Stomach smooth muscle (tissue), 2 donors: ENCODE results near the gene CALR.
A peak's percentile ranks its signal among the peaks of the same experiment; 100 is the strongest.

Source experiments
- H3K27ac ChIP-seq: one replicate; pipeline ENCODE4 v1.7.0; 2013; ENCODE audit warnings: mild to moderate bottlenecking, low read length, inconsistent platforms
- H3K27me3 ChIP-seq, 2 donors: one replicate each; pipeline ENCODE4 v1.7.0; 2013; ENCODE audit warnings: low read length in 2 of 2; ENCODE audit not compliant: insufficient read depth in 2 of 2, control insufficient read depth in 1 of 2
- H3K36me3 ChIP-seq, 2 donors: one replicate each; pipeline ENCODE4 v1.7.0; 2013; ENCODE audit warnings: low read length in 2 of 2; ENCODE audit not compliant: control insufficient read depth in 2 of 2, insufficient read depth in 2 of 2
- H3K4me1 ChIP-seq: one replicate; pipeline ENCODE4 v1.7.0; 2013; ENCODE audit warnings: low read length; ENCODE audit not compliant: control insufficient read depth, insufficient read depth
- H3K4me3 ChIP-seq, 2 donors: one replicate each; pipeline ENCODE4 v1.7.0; 2013; ENCODE audit warnings: low read length in 2 of 2
- H3K9ac ChIP-seq, 2 donors: one replicate each; pipeline ENCODE4 v1.7.0; 2013; ENCODE audit warnings: low read length in 2 of 2, mild to moderate bottlenecking in 1 of 2
- H3K9me3 ChIP-seq, 2 donors: one replicate each; pipeline ENCODE4 v1.7.0; 2013; ENCODE audit warnings: low read length in 2 of 2; ENCODE audit not compliant: control insufficient read depth in 2 of 2
- donor health status: healthy.
- donor health status: Pancreatic carcinoma.

The CALR gene

GRCh38 chr19:12935071-12935470, 3.3 kb upstream of the CALR start:
- no peak overlapping the region for H3K4me3 ChIP-seq
- no peaks in the 10 kb centered on the region for H3K27me3 ChIP-seq
- H3K27ac ChIP-seq: no peak overlapping the region
- H3K4me1 ChIP-seq: peaks cover 36% of the 10 kb centered on the region
- H3K36me3 ChIP-seq: peaks cover 5 to 12% of the 10 kb centered on the region in 2 donors
- H3K9ac ChIP-seq: no peak overlapping the region
- no peaks in the 10 kb centered on the region for H3K9me3 ChIP-seq

DNA sequence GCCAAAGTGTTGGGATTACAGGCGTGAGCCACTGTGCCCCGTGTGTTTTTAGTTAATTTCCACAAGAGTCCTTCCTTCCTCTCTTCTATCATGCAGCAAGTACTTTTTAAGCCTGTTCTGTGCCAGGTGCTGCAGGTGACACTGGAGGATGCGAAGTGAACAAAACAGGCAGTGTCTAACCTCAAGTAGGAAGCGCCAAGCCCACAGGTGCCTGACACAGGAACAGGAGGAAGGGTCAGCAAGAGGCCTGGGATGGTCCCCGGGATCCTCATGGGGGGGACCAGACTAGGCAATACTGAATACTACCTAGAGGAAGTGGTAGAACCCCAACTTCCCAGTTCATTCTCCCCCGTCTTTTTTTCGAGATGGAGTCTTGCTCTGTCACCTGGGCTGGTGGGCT, 1.8 kb upstream of the CALR start:
- Histone ChIP-seq H3K9me3 (no peaks in the 10 kb centered on the region), H3K36me3 (peaks cover 15 to 20% of the 10 kb centered on the region in 2 donors), H3K4me1 (peaks cover 47% of the 10 kb centered on the region), H3K27me3 (no peaks in the 10 kb centered on the region), H3K4me3 (no peak overlapping the region), H3K27ac (no peak overlapping the region), H3K9ac (no peak overlapping the region)

- Histone ChIP-seq H3K9ac (peak overlapping the region; percentile 57 to 62), H3K4me3 (peak overlapping the region; percentile 64 to 81), H3K27ac (no peak overlapping the region), H3K4me1 (peaks cover 51% of the 10 kb centered on the region), H3K27me3 (no peaks in the 10 kb centered on the region), H3K36me3 (peaks cover 21 to 25% of the 10 kb centered on the region in 2 donors), H3K9me3 (no peaks in the 10 kb centered on the region)
Measured at GRCh38 chr19:12937093-12937926, 1.1 kb upstream of the CALR start.

- H3K4me1 ChIP-seq: peaks cover 45% of the 10 kb centered on the region
- no peaks in the 10 kb centered on the region for H3K9me3 ChIP-seq
Measured at GRCh38 chr19:12938779-12939601, 581 bp downstream of the CALR start.

GRCh38 chr19:12939975-12940423, 1.6 kb downstream of the CALR start:
- Histone ChIP-seq H3K4me1 (peaks cover 46% of the 10 kb centered on the region), H3K9me3 (no peaks in the 10 kb centered on the region), H3K27ac (peak overlapping the region; percentile 24), H3K36me3 (peaks cover 28 to 35% of the 10 kb centered on the region in 2 donors), H3K4me3 (peak overlapping the region; percentile 98), H3K9ac (peak overlapping the region; percentile 47 to 89), H3K27me3 (no peaks in the 10 kb centered on the region)

More at GRCh38 chr19:12938779-12939601, 581 bp downstream of the CALR start:
- Histone ChIP-seq H3K36me3 (peaks cover 28 to 33% of the 10 kb centered on the region in 2 donors), H3K27ac (peak overlapping the region; percentile 91), H3K9ac (peak overlapping the region; percentile 89 to 90), H3K4me3 (peak overlapping the region; percentile 98), H3K27me3 (no peaks in the 10 kb centered on the region)

GRCh38 chr19:12940897-12941296, 2.5 kb downstream of the CALR start:
- peaks cover 46% of the 10 kb centered on the region for H3K4me1 ChIP-seq
- peak overlapping the region in 1 of 2 donors; percentile 98 for H3K4me3 ChIP-seq
- H3K36me3 ChIP-seq: peaks cover 28 to 35% of the 10 kb centered on the region in 2 donors
- no peaks in the 10 kb centered on the region for H3K27me3 ChIP-seq
- no peak overlapping the region for H3K27ac ChIP-seq
- peak overlapping the region; percentile 12 to 21 for H3K9ac ChIP-seq
- no peaks in the 10 kb centered on the region for H3K9me3 ChIP-seq

GRCh38 chr19:12943437-12944044, 5.1 kb downstream of the CALR start:
- no peaks in the 10 kb centered on the region for H3K9me3 ChIP-seq
- no peak overlapping the region for H3K9ac ChIP-seq
- H3K27ac ChIP-seq: no peak overlapping the region
- peaks cover 39 to 46% of the 10 kb centered on the region in 2 donors for H3K36me3 ChIP-seq
- H3K27me3 ChIP-seq: no peaks in the 10 kb centered on the region
- H3K4me1 ChIP-seq: peaks cover 54% of the 10 kb centered on the region
- no peak overlapping the region for H3K4me3 ChIP-seq

DNA sequence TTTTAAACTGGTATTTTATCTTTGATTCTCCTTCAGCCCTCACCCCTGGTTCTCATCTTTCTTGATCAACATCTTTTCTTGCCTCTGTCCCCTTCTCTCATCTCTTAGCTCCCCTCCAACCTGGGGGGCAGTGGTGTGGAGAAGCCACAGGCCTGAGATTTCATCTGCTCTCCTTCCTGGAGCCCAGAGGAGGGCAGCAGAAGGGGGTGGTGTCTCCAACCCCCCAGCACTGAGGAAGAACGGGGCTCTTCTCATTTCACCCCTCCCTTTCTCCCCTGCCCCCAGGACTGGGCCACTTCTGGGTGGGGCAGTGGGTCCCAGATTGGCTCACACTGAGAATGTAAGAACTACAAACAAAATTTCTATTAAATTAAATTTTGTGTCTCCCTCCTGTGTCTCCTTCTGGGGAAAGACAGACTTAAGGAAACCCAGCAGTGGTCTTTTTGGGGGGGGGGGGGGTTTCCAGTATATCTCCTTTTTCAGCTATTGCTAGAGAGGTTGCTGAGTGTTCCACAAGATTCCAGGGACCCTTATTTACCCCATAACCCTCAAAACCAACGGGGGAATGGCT, 5.8 kb downstream of the CALR start:
- no peak overlapping the region for H3K9ac ChIP-seq
- no peaks in the 10 kb centered on the region for H3K27me3 ChIP-seq
- no peaks in the 10 kb centered on the region for H3K9me3 ChIP-seq
- H3K4me1 ChIP-seq: peaks cover 51% of the 10 kb centered on the region
- H3K27ac ChIP-seq: peak overlapping the region; percentile 73
- no peak overlapping the region for H3K4me3 ChIP-seq
- peaks cover 45 to 51% of the 10 kb centered on the region in 2 donors for H3K36me3 ChIP-seq

DNA sequence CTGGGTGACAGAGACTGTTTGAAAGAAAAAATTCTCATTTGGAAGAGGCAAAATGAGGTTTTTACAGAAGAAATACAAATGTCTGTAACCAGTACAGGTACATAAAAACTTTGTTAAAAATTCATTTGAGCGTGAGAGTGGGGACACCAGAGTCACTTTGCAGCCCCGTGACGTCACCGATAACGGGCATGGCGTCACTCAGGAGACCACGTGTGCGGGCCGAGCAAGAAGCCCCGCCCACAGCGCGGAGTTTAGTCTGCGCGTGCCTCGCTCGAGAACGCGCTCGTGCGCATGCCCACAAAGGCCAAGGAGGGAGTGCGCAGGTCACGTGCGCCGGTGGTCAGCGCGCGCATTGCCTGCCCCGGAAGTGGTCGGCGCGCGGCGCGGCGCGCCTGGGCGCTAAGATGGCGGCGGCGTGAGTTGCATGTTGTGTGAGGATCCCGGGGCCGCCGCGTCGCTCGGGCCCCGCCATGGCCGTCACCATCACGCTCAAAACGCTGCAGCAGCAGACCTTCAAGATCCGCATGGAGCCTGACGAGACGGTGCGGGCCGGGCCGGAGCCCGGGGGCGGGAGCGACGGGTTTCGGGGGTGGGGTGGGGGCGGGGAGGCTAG, 7.2 kb downstream of the CALR start, which contains the start of gene RAD23A:
Gene RAD23A, plus strand, starts transcription at position 384 of the 613 bp plus-strand sequence. Its CDS starts 87 bp downstream, at position 471.
- H3K27me3 ChIP-seq: no peaks in the 10 kb centered on the region
- H3K27ac ChIP-seq: peak within 1 kb of the TSS; percentile 73
- peaks cover 46 to 51% of the 10 kb centered on the region in 2 donors for H3K36me3 ChIP-seq
- H3K4me1 ChIP-seq: peaks cover 37% of the 10 kb centered on the region
- peak within 1 kb of the TSS; percentile 87 to 99 for H3K4me3 ChIP-seq
- no peaks in the 10 kb centered on the region for H3K9me3 ChIP-seq
- peak within 1 kb of the TSS; percentile 81 to 88 for H3K9ac ChIP-seq
